CD4-positive, alpha-beta T cell treated with Interleukin-12 subunit alpha and Interleukin-12 subunit beta, for 1 hour (primary cell): Measurements from ENCODE around the gene NCKAP5.

Experiments
- DNase-seq: peaks from one replicate; pipeline ENCODE4 v3.0.0-alpha.2; 2020

Gene NCKAP5

DNA sequence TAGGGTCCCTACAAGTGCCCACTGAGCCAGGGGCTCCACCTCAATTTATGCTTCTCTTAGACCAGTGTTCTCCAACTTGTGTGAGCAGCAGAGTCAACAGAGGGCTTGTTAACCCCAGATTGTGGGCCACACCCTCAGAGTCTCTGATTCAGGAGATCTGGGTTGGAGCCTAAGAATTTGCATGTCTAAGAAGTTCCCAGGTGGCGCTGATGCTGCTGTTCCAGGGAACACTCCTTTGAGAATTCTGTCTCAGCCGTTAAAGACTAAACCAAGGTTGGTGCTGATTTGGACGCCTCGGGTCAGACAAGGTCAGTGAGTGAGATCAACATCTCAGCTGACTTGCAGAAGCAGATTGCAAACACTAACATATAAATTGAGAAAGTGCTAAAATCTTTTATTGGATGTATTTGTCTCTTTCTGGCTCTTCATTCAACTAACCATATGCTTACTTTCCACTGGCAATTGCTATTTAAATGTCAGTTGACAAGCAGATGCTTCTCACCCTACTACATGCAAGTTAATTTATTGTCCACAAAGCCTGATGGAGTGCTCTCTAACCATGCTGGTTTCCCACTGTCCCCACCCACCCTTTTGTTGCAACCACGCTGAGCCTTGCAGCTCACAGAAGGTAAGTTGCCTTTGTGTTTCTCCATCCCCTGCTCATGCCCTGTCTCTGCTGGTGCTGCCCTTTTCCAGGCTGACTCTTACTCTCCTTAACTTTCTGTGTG lies 929.8 kb downstream of the NCKAP5 start:
- DNase-seq, result no peak

GRCh38 chr2:132636346-132636745 lies 931.9 kb downstream of the NCKAP5 start:
- no peak for DNase-seq

DNA sequence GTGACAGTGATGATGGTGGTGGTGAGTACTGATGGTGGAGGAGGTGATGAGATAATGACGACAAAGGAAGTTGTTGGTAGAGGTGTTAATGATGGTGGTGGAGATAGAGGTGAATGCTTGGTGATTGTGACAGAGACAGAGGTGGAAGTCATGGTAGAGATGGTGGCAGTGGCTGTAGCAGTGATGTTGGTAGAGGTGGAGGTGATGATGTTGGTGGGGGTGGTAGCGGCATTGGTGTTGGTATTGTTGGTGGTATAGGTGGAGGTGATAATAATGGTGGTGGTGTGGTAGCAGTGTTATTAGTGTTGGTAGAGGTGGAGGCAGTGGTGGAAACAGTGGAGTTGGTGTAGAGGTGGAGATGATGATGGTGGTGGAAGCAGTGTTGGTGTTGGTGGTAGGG lies 934.6 kb downstream of the NCKAP5 start:
- no peak for DNase-seq

DNA sequence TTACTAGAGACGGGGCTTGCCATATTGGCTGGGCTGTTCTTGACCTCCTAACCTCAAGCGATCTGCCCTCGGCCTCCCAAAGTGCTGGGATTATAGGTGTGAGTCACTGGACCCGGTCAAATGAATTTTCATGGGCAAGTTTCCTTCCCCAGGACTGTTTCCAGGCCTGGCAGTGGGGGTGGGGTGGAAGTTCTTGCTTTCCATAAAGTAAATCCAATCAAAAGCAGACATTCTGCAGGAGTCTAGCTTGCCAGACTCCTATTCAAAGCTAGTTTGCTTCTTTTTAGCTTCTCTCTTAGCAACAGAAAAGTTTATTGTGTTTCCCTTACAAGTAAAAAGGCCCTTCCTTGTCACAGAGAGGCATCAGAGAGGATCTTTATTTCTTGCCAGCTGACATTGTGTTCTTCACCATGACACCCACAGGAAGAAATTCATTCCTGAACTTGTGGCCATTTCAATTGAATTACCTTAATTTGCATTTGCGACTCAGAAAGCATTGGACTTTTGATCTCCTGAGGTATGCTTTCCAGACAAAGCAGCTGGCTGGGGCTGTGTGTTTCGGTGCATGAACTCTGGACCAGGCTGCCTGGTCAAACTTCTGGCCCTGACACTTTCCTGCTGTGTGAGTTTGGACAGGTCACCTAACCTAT lies 936.1 kb downstream of the NCKAP5 start:
- no peak for DNase-seq

- no peak for DNase-seq
Measured at GRCh38 chr2:132627536-132627935, 940.7 kb downstream of the NCKAP5 start.

DNA sequence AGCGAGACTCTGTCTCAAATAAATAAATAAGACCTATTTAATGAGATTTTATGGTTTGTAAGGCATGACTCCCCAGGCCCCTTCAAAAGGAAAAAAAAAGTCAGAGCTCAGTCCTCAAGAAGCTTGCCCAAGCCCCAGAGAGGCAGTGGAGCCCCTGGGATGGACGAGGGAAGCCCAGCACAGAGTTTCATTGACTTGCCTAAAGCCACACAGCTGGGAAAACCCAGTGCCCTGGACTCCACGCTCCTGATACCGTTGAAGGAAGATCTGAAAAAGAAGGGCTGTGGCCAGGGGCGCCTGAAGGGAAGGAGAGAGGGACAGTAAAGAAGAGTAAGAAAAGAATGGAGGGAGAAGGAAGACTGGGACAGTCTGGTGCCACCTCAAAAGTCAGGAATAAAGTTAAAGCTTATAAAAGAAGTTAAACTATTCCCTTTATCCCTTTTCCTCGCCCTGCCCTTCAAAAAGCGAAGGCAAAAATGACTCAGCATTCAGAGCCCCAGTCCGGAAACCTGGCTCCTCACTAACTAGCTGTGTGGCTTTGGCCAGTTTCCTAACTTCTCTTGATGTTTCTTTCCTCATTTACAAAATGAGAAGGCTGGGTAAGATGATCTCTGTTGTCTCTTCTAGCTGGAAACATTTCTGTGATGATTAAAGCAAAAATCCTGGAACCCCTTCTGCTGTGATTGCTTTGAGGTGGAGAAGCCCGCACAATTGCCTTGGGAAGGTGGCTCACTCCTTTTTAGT lies 945.0 kb downstream of the NCKAP5 start:
- no peak for DNase-seq
